NCI-H1930 (cell line): ENCODE data around the gene RUNX2.

Experiments
- DNase-seq, 2 experiments: peaks; one replicate each; lab custom pipeline; 2025; lab: John Stamatoyannopoulos, UW

RUNX2 gene

GRCh38 chr6:45677381-45678284 lies 349.5 kb downstream of the RUNX2 start:
- DNase-seq, result no peak

GRCh38 chr6:45678285-45678607 lies 350.1 kb downstream of the RUNX2 start:
- no peak for DNase-seq

- DNase-seq, result no peak
Observed at GRCh38 chr6:45679163-45679562, 351.0 kb downstream of the RUNX2 start.

- no peak for DNase-seq
Observed at GRCh38 chr6:45679631-45680030, 351.5 kb downstream of the RUNX2 start.

GRCh38 chr6:45681860-45682511 lies 353.9 kb downstream of the RUNX2 start:
- DNase-seq, result no peak

- no peak for DNase-seq
Observed at GRCh38 chr6:45684476-45684875, 356.3 kb downstream of the RUNX2 start.

- no peak for DNase-seq
Observed at GRCh38 chr6:45685076-45685475, 356.9 kb downstream of the RUNX2 start.

GRCh38 chr6:45686841-45687569 lies 358.9 kb downstream of the RUNX2 start:
- no peak for DNase-seq

GRCh38 chr6:45687570-45687969 lies 359.4 kb downstream of the RUNX2 start:
- DNase-seq, result no peak

GRCh38 chr6:45688180-45688579 lies 360.1 kb downstream of the RUNX2 start:
- DNase-seq, result no peak

- no peak for DNase-seq
Observed at GRCh38 chr6:45689926-45690615, 361.9 kb downstream of the RUNX2 start.

- DNase-seq, result no peak
Observed at GRCh38 chr6:45690846-45691245, 362.7 kb downstream of the RUNX2 start.

- DNase-seq, result no peak
Observed at GRCh38 chr6:45691426-45691825, 363.3 kb downstream of the RUNX2 start.

GRCh38 chr6:45692021-45692420 lies 363.9 kb downstream of the RUNX2 start:
- DNase-seq, result no peak

- DNase-seq, result no peak
Observed at GRCh38 chr6:45696738-45697137, 368.6 kb downstream of the RUNX2 start.

- no peak for DNase-seq
Observed at GRCh38 chr6:45697605-45698004, 369.5 kb downstream of the RUNX2 start.

- DNase-seq, result no peak
Observed at GRCh38 chr6:45698046-45698445, 369.9 kb downstream of the RUNX2 start.

GRCh38 chr6:45699663-45700062 lies 371.5 kb downstream of the RUNX2 start:
- no peak for DNase-seq

- DNase-seq, result no peak
Observed at GRCh38 chr6:45702849-45703739, 375.0 kb downstream of the RUNX2 start.

- no peak for DNase-seq
Observed at GRCh38 chr6:45704056-45704800, 376.1 kb downstream of the RUNX2 start.
